ENCODE measurements around the gene C3orf33.

DNA sequence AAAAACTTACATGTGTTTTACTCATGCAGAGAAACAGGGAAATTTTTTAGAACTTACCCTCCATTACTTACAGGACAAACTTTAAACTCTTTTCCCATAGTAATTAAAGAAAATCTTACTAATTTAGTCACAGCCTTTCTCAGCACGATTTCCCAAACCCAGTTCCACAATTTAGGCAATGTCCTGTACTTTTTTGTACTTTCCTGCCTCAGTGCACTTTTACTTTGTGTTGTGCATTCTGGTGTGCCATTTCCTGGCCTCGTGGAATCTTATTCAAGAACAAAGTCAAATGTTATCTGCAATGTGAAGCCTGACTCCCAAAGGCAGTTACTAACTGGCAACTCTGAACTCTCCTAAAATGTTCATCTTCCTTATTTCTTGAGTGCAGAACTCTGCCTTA is 46.3 kb upstream of the C3orf33 start:
- TF ChIP-seq, protein P1, sequence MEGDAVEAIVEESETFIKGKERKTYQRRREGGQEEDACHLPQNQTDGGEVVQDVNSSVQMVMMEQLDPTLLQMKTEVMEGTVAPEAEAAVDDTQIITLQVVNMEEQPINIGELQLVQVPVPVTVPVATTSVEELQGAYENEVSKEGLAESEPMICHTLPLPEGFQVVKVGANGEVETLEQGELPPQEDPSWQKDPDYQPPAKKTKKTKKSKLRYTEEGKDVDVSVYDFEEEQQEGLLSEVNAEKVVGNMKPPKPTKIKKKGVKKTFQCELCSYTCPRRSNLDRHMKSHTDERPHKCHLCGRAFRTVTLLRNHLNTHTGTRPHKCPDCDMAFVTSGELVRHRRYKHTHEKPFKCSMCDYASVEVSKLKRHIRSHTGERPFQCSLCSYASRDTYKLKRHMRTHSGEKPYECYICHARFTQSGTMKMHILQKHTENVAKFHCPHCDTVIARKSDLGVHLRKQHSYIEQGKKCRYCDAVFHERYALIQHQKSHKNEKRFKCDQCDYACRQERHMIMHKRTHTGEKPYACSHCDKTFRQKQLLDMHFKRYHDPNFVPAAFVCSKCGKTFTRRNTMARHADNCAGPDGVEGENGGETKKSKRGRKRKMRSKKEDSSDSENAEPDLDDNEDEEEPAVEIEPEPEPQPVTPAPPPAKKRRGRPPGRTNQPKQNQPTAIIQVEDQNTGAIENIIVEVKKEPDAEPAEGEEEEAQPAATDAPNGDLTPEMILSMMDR (IDR thresholded peaks at IDR 0.05; ENCODE audit: poor library complexity), result no peak
- no peak for TF ChIP-seq EZH2phosphoT487 (IDR thresholded peaks at IDR 0.05; ENCODE audit: low read depth, severe bottlenecking, unreplicated experiment)

Data from hepatocyte (in vitro differentiated cells).